Parathyroid adenoma (tissue), 2 donors: ENCODE data around the gene GLYR1.

Experiments
- H2AFZ ChIP-seq: fragments of 300-600 bp; sonication (generic); one replicate; pipeline ENCODE4 v1.7.0; 2017; ENCODE audit warnings: antibody characterized with exemption, mild to moderate bottlenecking
- H3K27ac ChIP-seq: fragments of 300-600 bp; sonication (generic); one replicate; pipeline ENCODE4 v1.7.0; 2017
- H3K27me3 ChIP-seq: fragments of 300-600 bp; sonication (generic); one replicate; pipeline ENCODE4 v1.7.0; 2017; ENCODE audit warnings: low read length; ENCODE audit not compliant: control insufficient read depth, insufficient read depth
- H3K36me3 ChIP-seq: fragments of 300-600 bp; sonication (generic); one replicate; pipeline ENCODE4 v1.7.0; 2017; ENCODE audit warnings: low read length; ENCODE audit not compliant: control insufficient read depth, insufficient read depth
- H3K4me1 ChIP-seq: fragments of 300-600 bp; sonication (generic); one replicate; pipeline ENCODE4 v1.7.0; 2017; ENCODE audit warnings: control low read depth
- H3K4me2 ChIP-seq: fragments of 300-600 bp; sonication (generic); one replicate; pipeline ENCODE4 v1.7.0; 2017; ENCODE audit warnings: low read length
- H3K4me3 ChIP-seq: fragments of 300-600 bp; sonication (generic); one replicate; pipeline ENCODE4 v1.7.0; 2017; ENCODE audit warnings: low read depth, low read length
- H3K79me2 ChIP-seq: fragments of 300-600 bp; sonication (generic); one replicate; pipeline ENCODE4 v1.7.0; 2017; ENCODE audit warnings: control low read depth
- H3K9ac ChIP-seq: fragments of 300-600 bp; sonication (generic); one replicate; pipeline ENCODE4 v1.7.0; 2017; ENCODE audit warnings: mild to moderate bottlenecking
- H3K9me3 ChIP-seq: fragments of 300-600 bp; sonication (generic); one replicate; pipeline ENCODE4 v1.7.0; 2017; ENCODE audit warnings: low read length; ENCODE audit not compliant: control insufficient read depth
- TF ChIP-seq, protein P1 (sequence below): fragments of 300-600 bp; sonication (generic); IDR thresholded peaks from one replicate; pipeline ENCODE4 v1.7.0; 2017; ENCODE audit warnings: antibody characterized with exemption, mild to moderate bottlenecking
- donor health status: primary hyperparathyroidism.

GLYR1 gene

GRCh38 chr16:4876646-4877379 is 29.7 kb upstream of the GLYR1 start:
- Histone ChIP-seq H3K27ac (no peak overlapping the region), H3K9ac (no peak overlapping the region), H3K27me3 (no peaks in the 10 kb centered on the region), H2AFZ (no peak overlapping the region), H3K4me2 (no peak overlapping the region), H3K9me3 (no peaks in the 10 kb centered on the region), H3K4me3 (no peak overlapping the region), H3K4me1 (peaks cover under 1% of the 10 kb centered on the region), H3K79me2 (no peaks in the 10 kb centered on the region), H3K36me3 (no peaks in the 10 kb centered on the region)
- TF ChIP-seq, protein P1, sequence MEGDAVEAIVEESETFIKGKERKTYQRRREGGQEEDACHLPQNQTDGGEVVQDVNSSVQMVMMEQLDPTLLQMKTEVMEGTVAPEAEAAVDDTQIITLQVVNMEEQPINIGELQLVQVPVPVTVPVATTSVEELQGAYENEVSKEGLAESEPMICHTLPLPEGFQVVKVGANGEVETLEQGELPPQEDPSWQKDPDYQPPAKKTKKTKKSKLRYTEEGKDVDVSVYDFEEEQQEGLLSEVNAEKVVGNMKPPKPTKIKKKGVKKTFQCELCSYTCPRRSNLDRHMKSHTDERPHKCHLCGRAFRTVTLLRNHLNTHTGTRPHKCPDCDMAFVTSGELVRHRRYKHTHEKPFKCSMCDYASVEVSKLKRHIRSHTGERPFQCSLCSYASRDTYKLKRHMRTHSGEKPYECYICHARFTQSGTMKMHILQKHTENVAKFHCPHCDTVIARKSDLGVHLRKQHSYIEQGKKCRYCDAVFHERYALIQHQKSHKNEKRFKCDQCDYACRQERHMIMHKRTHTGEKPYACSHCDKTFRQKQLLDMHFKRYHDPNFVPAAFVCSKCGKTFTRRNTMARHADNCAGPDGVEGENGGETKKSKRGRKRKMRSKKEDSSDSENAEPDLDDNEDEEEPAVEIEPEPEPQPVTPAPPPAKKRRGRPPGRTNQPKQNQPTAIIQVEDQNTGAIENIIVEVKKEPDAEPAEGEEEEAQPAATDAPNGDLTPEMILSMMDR: no peak

- Histone ChIP-seq H3K27ac (no peak overlapping the region), H3K36me3 (no peaks in the 10 kb centered on the region), H3K4me1 (no peaks in the 10 kb centered on the region), H3K9me3 (no peaks in the 10 kb centered on the region), H3K9ac (no peak overlapping the region), H3K4me3 (no peak overlapping the region), H3K27me3 (no peaks in the 10 kb centered on the region), H3K4me2 (no peak overlapping the region), H2AFZ (no peak overlapping the region), H3K79me2 (no peaks in the 10 kb centered on the region)
- TF ChIP-seq, protein P1: no peak
Observed at GRCh38 chr16:4874666-4875065, 27.6 kb upstream of the GLYR1 start.

DNA sequence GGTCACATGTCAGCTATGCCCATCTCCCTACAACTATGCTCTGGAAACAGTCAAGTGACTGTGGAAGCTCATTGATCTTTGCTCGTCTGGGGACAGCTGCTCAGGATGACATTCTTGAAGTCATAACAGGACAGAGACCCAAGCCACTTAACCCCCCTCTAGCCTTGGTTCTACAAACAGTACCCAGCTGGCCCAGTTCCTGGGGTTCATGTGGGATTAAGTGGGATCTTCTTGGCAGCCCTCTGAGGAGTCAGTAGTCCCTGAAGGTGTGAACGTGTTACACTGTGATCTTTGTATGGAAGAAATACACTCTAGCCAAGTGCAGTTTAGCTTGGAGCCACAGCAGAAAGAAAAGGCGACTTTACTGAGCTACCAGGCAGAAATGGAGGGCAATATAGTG is 26.0 kb upstream of the GLYR1 start:
- Histone ChIP-seq H3K4me3 (no peak overlapping the region), H3K9me3 (no peaks in the 10 kb centered on the region), H2AFZ (no peak overlapping the region), H3K27ac (no peak overlapping the region), H3K36me3 (no peaks in the 10 kb centered on the region), H3K4me2 (no peak overlapping the region), H3K9ac (no peak overlapping the region), H3K4me1 (no peaks in the 10 kb centered on the region), H3K79me2 (no peaks in the 10 kb centered on the region), H3K27me3 (no peaks in the 10 kb centered on the region)
- TF ChIP-seq, protein P1: no peak

- Histone ChIP-seq H3K4me2 (no peak overlapping the region), H3K9ac (no peak overlapping the region), H3K4me3 (no peak overlapping the region), H3K27me3 (no peaks in the 10 kb centered on the region), H2AFZ (no peak overlapping the region), H3K36me3 (no peaks in the 10 kb centered on the region), H3K9me3 (no peaks in the 10 kb centered on the region), H3K27ac (no peak overlapping the region), H3K79me2 (peaks cover 8% of the 10 kb centered on the region), H3K4me1 (no peaks in the 10 kb centered on the region)
- TF ChIP-seq, protein P1: no peak
Observed at GRCh38 chr16:4871071-4871470, 24.0 kb upstream of the GLYR1 start.

GRCh38 chr16:4870138-4870671 is 23.1 kb upstream of the GLYR1 start:
- Histone ChIP-seq H3K4me3 (no peak overlapping the region), H3K27me3 (no peaks in the 10 kb centered on the region), H3K4me2 (no peak overlapping the region), H3K9ac (no peak overlapping the region), H3K4me1 (no peaks in the 10 kb centered on the region), H2AFZ (no peak overlapping the region), H3K79me2 (peaks cover 12% of the 10 kb centered on the region), H3K27ac (no peak overlapping the region), H3K9me3 (no peaks in the 10 kb centered on the region), H3K36me3 (no peaks in the 10 kb centered on the region)
- TF ChIP-seq, protein P1: no peak
